ENCODE data around the gene CLOCK.

GRCh38 chr4:55528491-55528890 is 18.2 kb downstream of the CLOCK start:
- TF ChIP-seq CTCF (conservative IDR thresholded peaks at IDR 0.05; ENCODE audit: low read length) (no peak), EZH2phosphoT487 (IDR thresholded peaks at IDR 0.05; ENCODE audit: borderline replicate concordance) (no peak)

Data from Loucy (cell line).